Measurements from ENCODE around the gene MUC21. TPM values are rescaled to one million over a fixed set of nuclear protein-coding genes. Genes with fewer than 3 reads are reported as not detected.
"Not testable (repeated sequence)": the region's sequence is repeated elsewhere in the genome, so short reads cannot be mapped to it uniquely, and the experiment has no call there.

Gene MUC21
- total RNA-seq, 1 donor from 2014 or later: not detected

DNA sequence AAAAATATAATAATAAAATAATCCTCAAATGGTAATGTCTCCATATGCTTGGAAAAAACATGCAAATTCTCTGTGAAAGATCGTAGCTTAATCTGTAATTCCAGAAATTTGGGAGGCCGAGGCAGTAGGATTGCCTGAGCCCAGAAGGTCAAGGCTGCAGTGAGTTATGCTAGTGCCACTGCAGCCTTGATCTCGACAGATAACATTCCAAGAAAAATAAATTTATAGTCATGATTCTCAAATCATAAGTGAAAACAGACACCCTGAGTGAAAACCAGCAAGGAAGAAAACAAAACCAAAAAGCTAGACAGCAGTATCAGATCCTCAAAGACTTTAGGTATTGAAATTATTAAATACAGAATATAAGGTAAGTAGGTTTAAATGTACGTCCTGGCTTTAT, 3.8 kb upstream of the MUC21 start:
- intact Hi-C loops (cut with micrococcal nuclease): no loop called here
- no peak overlapping the region for H3K27ac Mint-ChIP-seq
- H3K9me3 Mint-ChIP-seq: no peaks in the 10 kb centered on the region
- H3K27me3 Mint-ChIP-seq (ENCODE audit: insufficient read depth): peaks cover 49% of the 10 kb centered on the region
- no peak overlapping the region for H3K4me3 Mint-ChIP-seq
- H3K4me1 Mint-ChIP-seq (ENCODE audit: low read depth): no peaks in the 10 kb centered on the region
- DNase-seq (ENCODE audit: low spot score): no peak
- H3K36me3 Mint-ChIP-seq (ENCODE audit: low read depth): no peaks in the 10 kb centered on the region

DNA sequence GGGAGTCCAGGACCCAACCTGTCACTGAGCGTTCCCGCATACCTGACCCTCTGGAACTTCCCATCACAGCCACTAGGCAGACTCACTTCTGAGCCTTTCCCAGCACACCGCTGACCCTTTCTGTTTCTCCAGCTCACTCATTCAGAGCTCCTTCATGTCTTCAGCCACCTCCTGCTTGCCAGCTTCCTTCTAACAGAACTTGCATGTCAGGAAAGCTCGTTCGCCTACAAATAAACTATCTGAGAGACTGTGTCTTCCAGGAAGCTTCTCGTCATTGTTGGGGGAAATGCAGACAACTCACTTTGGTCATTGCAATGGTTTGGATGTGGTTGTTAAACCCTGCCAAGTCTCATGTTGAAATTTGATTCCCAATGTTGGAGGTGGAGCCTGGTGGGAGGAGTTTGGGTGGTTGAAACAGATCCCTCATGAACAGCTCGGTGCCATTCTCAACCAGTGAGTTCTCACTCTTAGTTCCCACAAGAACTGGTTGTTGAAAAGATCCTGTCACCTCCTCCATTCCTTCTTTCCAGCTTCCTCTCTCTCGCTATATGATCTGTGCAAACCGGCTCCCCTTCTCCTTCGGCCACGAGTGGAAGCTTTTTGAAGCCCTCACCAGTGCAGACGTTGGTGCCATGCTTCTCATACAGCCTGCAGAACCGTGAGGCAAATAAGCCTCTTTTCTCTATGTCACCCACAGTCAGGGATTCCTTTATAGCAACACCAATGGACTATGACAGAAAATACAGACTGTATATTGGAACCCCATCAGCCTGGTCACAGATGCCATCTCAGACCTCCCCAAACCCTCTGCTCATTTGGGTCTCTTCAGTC, 1.4 kb upstream of the MUC21 start:
- H3K27me3 Mint-ChIP-seq (ENCODE audit: insufficient read depth): peaks cover 44% of the 10 kb centered on the region
- no peak overlapping the region for H3K4me3 Mint-ChIP-seq
- H3K4me1 Mint-ChIP-seq (ENCODE audit: low read depth): no peaks in the 10 kb centered on the region
- H3K36me3 Mint-ChIP-seq (ENCODE audit: low read depth): no peaks in the 10 kb centered on the region
- peak overlapping the region; percentile 41 for H3K27ac Mint-ChIP-seq
- intact Hi-C loops (cut with micrococcal nuclease): no loop called here
- no peaks in the 10 kb centered on the region for H3K9me3 Mint-ChIP-seq
- DNase-seq (ENCODE audit: low spot score): no peak

DNA sequence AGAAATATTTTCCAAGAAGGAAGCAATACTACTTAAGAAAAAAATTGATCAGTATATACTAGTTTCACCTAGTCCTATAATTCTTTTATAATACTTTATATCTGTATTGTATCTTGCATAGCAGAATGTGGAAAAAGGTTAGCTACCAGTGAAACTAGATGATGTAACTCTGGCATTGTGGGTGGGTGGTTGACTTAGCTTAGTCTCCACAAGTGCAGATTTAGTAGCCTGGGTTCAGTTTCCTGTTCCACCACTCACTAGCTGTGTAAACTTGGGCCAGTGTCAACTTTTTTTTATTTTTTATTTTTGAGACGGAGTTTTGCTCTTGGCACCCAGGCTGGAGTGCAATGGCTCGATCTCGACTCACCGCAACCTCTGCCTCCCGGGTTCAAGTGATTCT, 2.0 kb downstream of the MUC21 start:
- intact Hi-C loops (cut with micrococcal nuclease): no loop called here
- H3K9me3 Mint-ChIP-seq: no peaks in the 10 kb centered on the region
- no peak for DNase-seq (ENCODE audit: low spot score)
- peaks cover 7% of the 10 kb centered on the region for H3K4me1 Mint-ChIP-seq (ENCODE audit: low read depth)
- H3K36me3 Mint-ChIP-seq (ENCODE audit: low read depth): peaks cover 1% of the 10 kb centered on the region
- H3K27ac Mint-ChIP-seq: no peak overlapping the region
- H3K4me3 Mint-ChIP-seq: no peak overlapping the region
- H3K27me3 Mint-ChIP-seq (ENCODE audit: insufficient read depth): peaks cover 20% of the 10 kb centered on the region

DNA sequence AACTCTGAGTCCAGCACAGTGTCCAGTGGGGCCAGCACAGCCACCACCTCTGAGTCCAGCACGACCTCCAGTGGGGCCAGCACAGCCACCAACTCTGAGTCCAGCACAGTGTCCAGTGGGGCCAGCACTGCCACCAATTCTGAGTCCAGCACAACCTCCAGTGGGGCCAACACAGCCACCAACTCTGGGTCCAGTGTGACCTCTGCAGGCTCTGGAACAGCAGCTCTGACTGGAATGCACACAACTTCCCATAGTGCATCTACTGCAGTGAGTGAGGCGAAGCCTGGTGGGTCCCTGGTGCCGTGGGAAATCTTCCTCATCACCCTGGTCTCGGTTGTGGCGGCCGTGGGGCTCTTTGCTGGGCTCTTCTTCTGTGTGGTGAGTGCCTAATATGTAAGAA, 3.8 kb downstream of the MUC21 start:
- no peak overlapping the region for H3K4me3 Mint-ChIP-seq
- no peaks in the 10 kb centered on the region for H3K9me3 Mint-ChIP-seq
- H3K36me3 Mint-ChIP-seq (ENCODE audit: low read depth): peaks cover 1% of the 10 kb centered on the region
- peaks cover 12% of the 10 kb centered on the region for H3K27me3 Mint-ChIP-seq (ENCODE audit: insufficient read depth)
- no peak for DNase-seq (ENCODE audit: low spot score)
- intact Hi-C loops (cut with micrococcal nuclease): no loop called here
- H3K4me1 Mint-ChIP-seq (ENCODE audit: low read depth): peaks cover 13% of the 10 kb centered on the region
- H3K27ac Mint-ChIP-seq: no peak overlapping the region

DNA sequence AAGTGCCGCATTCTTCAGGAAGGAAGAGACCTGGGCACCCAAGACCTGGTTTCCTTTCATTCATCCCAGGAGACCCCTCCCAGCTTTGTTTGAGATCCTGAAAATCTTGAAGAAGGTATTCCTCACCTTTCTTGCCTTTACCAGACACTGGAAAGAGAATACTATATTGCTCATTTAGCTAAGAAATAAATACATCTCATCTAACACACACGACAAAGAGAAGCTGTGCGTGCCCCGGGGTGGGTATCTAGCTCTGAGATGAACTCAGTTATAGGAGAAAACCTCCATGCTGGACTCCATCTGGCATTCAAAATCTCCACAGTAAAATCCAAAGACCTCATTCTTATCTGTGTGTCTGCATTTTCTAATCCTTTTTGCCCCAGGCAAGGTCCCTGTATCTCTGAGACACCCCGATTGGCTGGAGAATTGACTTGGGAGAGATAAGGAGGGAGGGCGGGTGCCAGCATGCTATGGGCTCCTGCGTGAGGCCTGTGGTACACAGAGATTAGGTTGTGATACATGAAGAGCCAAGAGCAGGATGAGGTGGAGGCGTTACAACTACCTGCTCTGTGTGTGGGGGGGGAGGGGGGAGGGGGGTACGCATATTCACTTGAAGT, 4.8 kb downstream of the MUC21 start:
- Mint-ChIP-seq H3K9me3 (no peaks in the 10 kb centered on the region), H3K27ac (no peak overlapping the region), H3K27me3 (ENCODE audit: insufficient read depth) (peaks cover 8% of the 10 kb centered on the region), H3K36me3 (ENCODE audit: low read depth) (peaks cover 1% of the 10 kb centered on the region), H3K4me1 (ENCODE audit: low read depth) (peaks cover 13% of the 10 kb centered on the region), H3K4me3 (no peak overlapping the region)
- no peak for DNase-seq (ENCODE audit: low spot score)
- intact Hi-C loops (cut with micrococcal nuclease): no loop called here

DNA sequence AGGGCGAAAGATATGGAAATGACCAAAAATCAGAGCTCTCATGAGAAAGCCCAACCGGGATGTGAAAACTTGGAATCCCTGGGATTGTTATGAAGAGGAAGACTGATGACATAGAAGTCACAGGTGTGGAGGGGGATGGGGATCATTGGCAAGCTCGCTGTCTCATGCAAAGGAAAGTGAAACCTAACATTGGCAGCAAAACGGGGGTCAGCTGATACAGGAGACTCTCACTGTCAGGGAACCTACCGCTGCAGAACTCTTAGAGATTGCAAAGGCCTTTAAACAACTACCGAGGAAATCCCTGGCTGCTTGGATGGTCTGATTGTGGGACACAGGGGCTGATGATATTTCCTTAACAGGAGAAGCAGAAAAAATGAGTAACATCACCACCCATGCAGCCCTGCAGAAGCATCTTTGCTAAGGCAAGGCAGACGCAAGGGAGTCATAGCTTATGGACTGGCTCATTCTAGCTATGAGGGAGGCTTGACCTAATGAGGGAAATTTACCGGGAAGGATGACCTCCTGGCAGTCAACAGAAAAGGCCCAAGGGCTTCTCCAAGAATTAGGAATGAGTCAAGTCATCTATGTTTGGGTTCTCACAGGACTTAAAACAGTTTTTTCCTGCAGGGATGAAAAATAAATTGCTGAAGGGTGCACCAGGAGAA, 7.0 kb downstream of the MUC21 start:
- peak overlapping the region; percentile 55 for H3K4me3 Mint-ChIP-seq
- peaks cover 1% of the 10 kb centered on the region for H3K36me3 Mint-ChIP-seq (ENCODE audit: low read depth)
- H3K27ac Mint-ChIP-seq: peak overlapping the region; percentile 64
- intact Hi-C loops (cut with micrococcal nuclease): no loop called here
- H3K4me1 Mint-ChIP-seq (ENCODE audit: low read depth): peaks cover 13% of the 10 kb centered on the region
- DNase-seq (ENCODE audit: low spot score): peak; percentile 14
- H3K27me3 Mint-ChIP-seq (ENCODE audit: insufficient read depth): no peaks in the 10 kb centered on the region
- H3K9me3 Mint-ChIP-seq: no peaks in the 10 kb centered on the region

DNA sequence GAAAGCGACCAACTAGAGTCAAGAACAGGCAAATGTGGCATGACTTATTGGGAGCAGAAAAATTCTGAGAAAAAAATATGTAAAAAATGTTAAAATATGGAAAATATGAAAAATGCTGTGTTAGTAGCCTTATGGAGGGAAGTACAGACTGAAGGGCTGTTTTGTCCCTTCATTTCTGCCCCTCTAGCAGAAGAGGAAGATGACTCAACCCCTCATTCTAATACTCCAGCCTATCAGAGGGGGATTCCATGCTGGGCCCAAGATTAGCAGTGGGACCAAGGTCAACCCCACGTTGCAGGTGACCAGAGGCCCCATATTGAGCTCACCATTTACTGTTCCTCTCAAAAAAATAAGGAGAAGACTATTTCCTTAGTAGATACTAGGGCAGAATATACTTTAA, 8.4 kb downstream of the MUC21 start:
- peaks cover 2% of the 10 kb centered on the region for H3K27me3 Mint-ChIP-seq (ENCODE audit: insufficient read depth)
- intact Hi-C loops (cut with micrococcal nuclease): no loop called here
- H3K27ac Mint-ChIP-seq: no peak overlapping the region
- H3K4me1 Mint-ChIP-seq (ENCODE audit: low read depth): peaks cover 13% of the 10 kb centered on the region
- no peak for DNase-seq (ENCODE audit: low spot score)
- H3K36me3 Mint-ChIP-seq (ENCODE audit: low read depth): peaks cover 1% of the 10 kb centered on the region
- H3K9me3 Mint-ChIP-seq: no peaks in the 10 kb centered on the region
- no peak overlapping the region for H3K4me3 Mint-ChIP-seq

DNA sequence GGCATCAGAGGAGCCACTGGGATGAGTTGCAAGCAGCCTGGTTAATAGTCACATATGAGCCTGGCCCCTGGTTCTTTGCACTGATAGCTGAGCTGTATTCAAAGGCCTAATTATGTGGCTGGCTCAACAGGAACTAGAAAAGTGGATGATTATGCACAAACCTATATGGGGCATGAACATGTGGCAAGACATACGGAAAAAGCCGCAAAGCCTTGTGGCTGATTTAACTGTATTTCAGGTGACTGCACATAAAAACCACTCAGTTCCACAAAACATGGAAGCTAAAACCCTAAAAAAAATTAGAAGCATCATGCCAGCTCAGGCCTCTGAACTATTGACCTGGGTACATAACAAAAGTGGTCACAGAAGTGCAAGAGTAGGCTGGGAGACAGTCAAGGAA, 13.8 kb downstream of the MUC21 start:
- intact Hi-C loops (cut with micrococcal nuclease): no loop called here
- no peak for DNase-seq (ENCODE audit: low spot score)

DNA sequence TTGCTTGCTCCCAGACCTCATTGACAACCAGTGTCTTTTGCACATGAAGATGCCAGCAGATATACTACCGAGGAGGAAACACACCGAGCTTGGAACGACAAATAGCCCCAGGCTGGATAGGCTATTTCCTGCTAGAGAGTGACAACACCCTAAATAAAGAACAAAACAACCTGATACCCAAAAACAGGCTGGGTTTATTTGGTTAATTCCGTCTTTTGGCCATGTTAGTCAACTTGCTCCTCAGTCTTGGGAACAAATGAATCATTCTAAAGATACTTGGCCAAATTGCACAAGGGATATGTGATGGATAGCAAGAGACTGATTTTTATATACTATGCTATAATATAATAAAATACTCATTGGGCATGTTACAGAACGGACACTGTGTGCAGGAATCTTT, 15.3 kb downstream of the MUC21 start:
- H3K27ac Mint-ChIP-seq: no peak overlapping the region
- DNase-seq (ENCODE audit: low spot score): no peak
- intact Hi-C loops (cut with micrococcal nuclease): no loop called here
- H3K4me3 Mint-ChIP-seq: no peak overlapping the region
- H3K36me3 Mint-ChIP-seq (ENCODE audit: low read depth): no peaks in the 10 kb centered on the region
- H3K27me3 Mint-ChIP-seq (ENCODE audit: insufficient read depth): peaks cover 2% of the 10 kb centered on the region
- H3K9me3 Mint-ChIP-seq: no peaks in the 10 kb centered on the region
- peaks cover 6% of the 10 kb centered on the region for H3K4me1 Mint-ChIP-seq (ENCODE audit: low read depth)

More for the DNA sequence above, 13.8 kb downstream of the MUC21 start:
- Mint-ChIP-seq H3K4me3 (no peak overlapping the region), H3K27ac (no peak overlapping the region), H3K4me1 (ENCODE audit: low read depth) (peaks cover 6% of the 10 kb centered on the region), H3K27me3 (ENCODE audit: insufficient read depth) (peaks cover 2% of the 10 kb centered on the region), H3K9me3 (no peaks in the 10 kb centered on the region), H3K36me3 (ENCODE audit: low read depth) (no peaks in the 10 kb centered on the region)

DNA sequence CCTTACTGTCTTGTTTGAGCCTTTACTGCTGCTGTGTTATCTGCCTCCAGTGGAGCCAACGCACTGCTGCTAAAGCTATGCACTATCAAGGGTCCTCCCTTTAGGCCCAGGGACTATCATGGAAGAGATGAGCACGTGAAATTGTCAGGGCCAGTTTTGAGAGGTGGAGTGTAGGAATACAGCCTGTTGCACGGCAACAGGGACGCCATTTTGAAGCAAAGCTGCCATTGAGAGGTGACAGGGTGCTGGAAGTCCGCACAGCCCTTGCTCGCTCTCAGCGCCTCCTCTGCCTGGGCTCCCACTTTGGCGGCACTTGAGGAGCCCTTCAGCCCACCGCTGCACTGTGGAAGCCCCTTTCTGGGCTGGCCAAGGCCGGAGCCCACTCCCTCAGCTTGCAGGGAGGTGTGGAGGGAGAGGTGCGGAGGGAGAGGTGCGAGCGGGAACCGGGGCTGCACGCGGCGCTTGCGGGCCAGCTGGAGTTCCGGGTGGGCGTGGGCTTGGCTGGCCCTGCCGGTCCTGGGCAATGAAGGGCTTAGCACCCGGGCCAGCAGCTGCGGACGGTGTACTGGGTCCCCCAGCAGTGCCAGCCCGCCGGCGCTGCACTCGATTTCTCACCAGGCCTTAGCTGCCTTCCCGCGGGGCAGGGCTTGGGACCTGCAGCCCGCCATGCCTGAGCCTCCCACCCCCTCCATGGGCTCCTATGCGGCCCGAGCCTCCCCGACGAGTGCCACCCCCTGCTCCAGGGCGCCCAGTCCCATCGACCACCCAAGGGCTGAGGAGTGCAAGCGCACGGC, 16.7 kb downstream of the MUC21 start:
- H3K36me3 Mint-ChIP-seq (ENCODE audit: low read depth); H3K4me3 Mint-ChIP-seq; intact Hi-C loops (cut with micrococcal nuclease); H3K27me3 Mint-ChIP-seq (ENCODE audit: insufficient read depth); DNase-seq (ENCODE audit: low spot score); H3K27ac Mint-ChIP-seq; H3K9me3 Mint-ChIP-seq: not testable (repeated sequence)
- peaks cover 16% of the 10 kb centered on the region for H3K4me1 Mint-ChIP-seq (ENCODE audit: low read depth)

DNA sequence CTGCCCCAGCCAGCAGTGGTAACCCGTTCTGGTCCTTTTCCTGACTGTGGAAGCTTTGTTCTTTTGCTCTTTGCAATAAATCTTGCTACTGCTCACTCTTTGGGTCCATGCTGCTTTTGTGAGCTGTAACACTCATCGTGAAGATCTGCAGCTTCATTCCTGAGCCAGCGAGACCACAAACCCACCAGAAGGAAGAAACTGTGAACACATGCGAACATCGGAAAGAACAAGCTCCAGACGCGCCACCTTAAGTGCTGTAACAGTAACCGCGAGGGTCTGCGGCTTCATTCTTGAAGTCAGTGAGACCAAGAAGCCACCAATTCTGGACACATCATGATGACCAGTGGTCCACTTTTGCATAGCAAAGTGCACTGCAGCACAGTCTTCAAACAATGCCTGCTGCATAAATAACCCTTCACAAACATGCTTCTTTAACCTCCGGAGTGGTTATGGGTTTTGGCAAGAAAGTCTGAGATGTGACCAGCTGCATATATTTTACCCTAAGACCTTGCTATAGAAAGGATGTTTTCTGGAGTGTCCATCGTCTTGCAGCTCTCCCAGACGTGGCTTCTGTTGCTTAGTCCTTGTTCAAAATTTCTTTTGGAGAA, 17.9 kb downstream of the MUC21 start:
- Mint-ChIP-seq H3K9me3 (no peaks in the 10 kb centered on the region), H3K36me3 (ENCODE audit: low read depth) (no peaks in the 10 kb centered on the region), H3K4me1 (ENCODE audit: low read depth) (peaks cover 17% of the 10 kb centered on the region), H3K27me3 (ENCODE audit: insufficient read depth) (peaks cover 7% of the 10 kb centered on the region), H3K4me3 (no peak overlapping the region), H3K27ac (peak overlapping the region; percentile 9)
- intact Hi-C loops (cut with micrococcal nuclease): no loop called here
- no peak for DNase-seq (ENCODE audit: low spot score)

DNA sequence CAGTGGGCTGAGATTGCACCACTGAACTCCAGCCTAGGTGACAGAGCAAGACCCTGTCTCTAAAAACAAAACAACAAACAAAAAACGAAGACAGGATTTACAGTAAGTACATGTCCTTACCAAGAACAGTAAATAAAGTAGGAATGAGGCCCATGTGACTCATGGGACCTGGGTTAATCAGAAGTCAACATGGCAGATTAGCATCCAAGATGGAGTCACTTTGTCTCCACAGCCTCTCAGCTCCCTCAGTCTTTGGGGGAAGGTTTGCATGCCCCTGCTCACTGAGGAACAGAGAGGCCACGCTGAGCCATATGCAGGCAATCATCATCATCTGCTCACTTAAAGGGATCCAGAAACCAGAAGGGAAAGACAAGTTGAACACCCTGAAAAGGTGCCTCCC, 19.0 kb downstream of the MUC21 start:
- intact Hi-C loops (cut with micrococcal nuclease): no loop called here
- peaks cover 7% of the 10 kb centered on the region for H3K27me3 Mint-ChIP-seq (ENCODE audit: insufficient read depth)
- H3K27ac Mint-ChIP-seq: no peak overlapping the region
- no peaks in the 10 kb centered on the region for H3K9me3 Mint-ChIP-seq
- peaks cover 17% of the 10 kb centered on the region for H3K4me1 Mint-ChIP-seq (ENCODE audit: low read depth)
- H3K36me3 Mint-ChIP-seq (ENCODE audit: low read depth): no peaks in the 10 kb centered on the region
- DNase-seq (ENCODE audit: low spot score): no peak
- H3K4me3 Mint-ChIP-seq: no peak overlapping the region
